NCI-H1694 (cell line): ENCODE measurements around the gene TAS1R3.

Source experiments
- DNase-seq: peaks from one replicate; lab custom pipeline; 2025; lab: John Stamatoyannopoulos, UW

TAS1R3 gene

GRCh38 chr1:1324084-1324523 is 7.0 kb upstream of the TAS1R3 start:
- no peak for DNase-seq

- no peak for DNase-seq
Measured at GRCh38 chr1:1324524-1325287, 6.4 kb upstream of the TAS1R3 start, which contains the start of the genes CPTP and INTS11. TSS of gene CPTP (plus strand) at chr1:1324802. CDS start at chr1:1326911, 2,109 bp downstream. TSS of gene INTS11 (minus strand) at chr1:1324660. CDS start at chr1:1324608, 52 bp downstream.

- no peak for DNase-seq
Measured at GRCh38 chr1:1325288-1326074, 5.6 kb upstream of the TAS1R3 start.

- DNase-seq: no peak
Measured at GRCh38 chr1:1326075-1326605, 4.9 kb upstream of the TAS1R3 start.

GRCh38 chr1:1327291-1327690 is 3.8 kb upstream of the TAS1R3 start:
- DNase-seq: no peak

GRCh38 chr1:1328254-1328653 is 2.8 kb upstream of the TAS1R3 start:
- DNase-seq: no peak

- no peak for DNase-seq
Measured at GRCh38 chr1:1329304-1330210, 1.5 kb upstream of the TAS1R3 start.

- DNase-seq: no peak
Measured at GRCh38 chr1:1330366-1331067, 563 bp upstream of the TAS1R3 start.

- no peak for DNase-seq
Measured at GRCh38 chr1:1332031-1332755, 1.1 kb downstream of the TAS1R3 start.

- DNase-seq: no peak
Measured at GRCh38 chr1:1332774-1333480, 1.8 kb downstream of the TAS1R3 start.

GRCh38 chr1:1333551-1334241 is 2.6 kb downstream of the TAS1R3 start:
- DNase-seq: no peak

- no peak for DNase-seq
Measured at GRCh38 chr1:1334835-1335234, 3.8 kb downstream of the TAS1R3 start.

- DNase-seq: no peak
Measured at GRCh38 chr1:1335283-1335682, 4.2 kb downstream of the TAS1R3 start.

GRCh38 chr1:1335792-1336248 is 4.7 kb downstream of the TAS1R3 start:
- no peak for DNase-seq

GRCh38 chr1:1336446-1336845 is 5.4 kb downstream of the TAS1R3 start:
- DNase-seq: no peak

- no peak for DNase-seq
Measured at GRCh38 chr1:1336931-1337792, 6.1 kb downstream of the TAS1R3 start.

GRCh38 chr1:1337793-1338147 is 6.7 kb downstream of the TAS1R3 start:
- DNase-seq: no peak

GRCh38 chr1:1338278-1338677 is 7.2 kb downstream of the TAS1R3 start:
- no peak for DNase-seq
